Measurements from ENCODE around the gene DUSP22. TPM values are rescaled to one million over a fixed set of nuclear protein-coding genes. Genes with fewer than 3 reads are reported as not detected.

The DUSP22 gene
- total RNA-seq, 1 experiment from 2014 or later: 34.8 TPM

- Histone ChIP-seq H3K9me3 (ENCODE audit: control insufficient read depth, insufficient read depth, low read depth, low read length) (no peaks in the 10 kb centered on the region), H3K4me1 (ENCODE audit: control insufficient read depth, insufficient read depth, low read length) (no peaks in the 10 kb centered on the region), H3K4me3 (ENCODE audit: low read depth in 2 of 2, low read length in 2 of 2) (no peak overlapping the region), H3K36me3 (ENCODE audit: control insufficient read depth, insufficient read depth, low read length) (no peaks in the 10 kb centered on the region), H3K27me3 (ENCODE audit: control insufficient read depth, insufficient read depth, low read length) (no peaks in the 10 kb centered on the region; the same call in 1 of the 2 replicates), H3K27ac (ENCODE audit: low read length) (no peak overlapping the region)
- BruUV-seq (replicated peaks): no TSS peak
- intact Hi-C loops (cut with micrococcal nuclease; ENCODE audit: unreplicated experiment) (no loop called here), in situ Hi-C loops (cut with HindIII; ENCODE audit: low pct_unique_long_range_greater_than_20kb, low sequenced_read_pairs) (no loop called here)
- ATAC-seq (no peak), DNase-seq (ENCODE audit: low read depth, low spot score) (peak; percentile 15)
- CTCF ChIA-PET: no interaction called here
- TF ChIP-seq SIN3A (IDR thresholded peaks at IDR 0.05; ENCODE audit: borderline replicate concordance, insufficient read depth, low read depth, low read length) (no peak), REST (IDR thresholded peaks at IDR 0.05; ENCODE audit: insufficient read depth in 1 of 2, low read depth in 2 of 2, low read length in 1 of 2) (no peak), TCF7L2 (IDR thresholded peaks at IDR 0.05; ENCODE audit: low read depth, low read length) (no peak), POLR2AphosphoS5 (IDR thresholded peaks at IDR 0.05; ENCODE audit: low read depth, low read length) (no peak)
- TF ChIP-seq, protein P1, sequence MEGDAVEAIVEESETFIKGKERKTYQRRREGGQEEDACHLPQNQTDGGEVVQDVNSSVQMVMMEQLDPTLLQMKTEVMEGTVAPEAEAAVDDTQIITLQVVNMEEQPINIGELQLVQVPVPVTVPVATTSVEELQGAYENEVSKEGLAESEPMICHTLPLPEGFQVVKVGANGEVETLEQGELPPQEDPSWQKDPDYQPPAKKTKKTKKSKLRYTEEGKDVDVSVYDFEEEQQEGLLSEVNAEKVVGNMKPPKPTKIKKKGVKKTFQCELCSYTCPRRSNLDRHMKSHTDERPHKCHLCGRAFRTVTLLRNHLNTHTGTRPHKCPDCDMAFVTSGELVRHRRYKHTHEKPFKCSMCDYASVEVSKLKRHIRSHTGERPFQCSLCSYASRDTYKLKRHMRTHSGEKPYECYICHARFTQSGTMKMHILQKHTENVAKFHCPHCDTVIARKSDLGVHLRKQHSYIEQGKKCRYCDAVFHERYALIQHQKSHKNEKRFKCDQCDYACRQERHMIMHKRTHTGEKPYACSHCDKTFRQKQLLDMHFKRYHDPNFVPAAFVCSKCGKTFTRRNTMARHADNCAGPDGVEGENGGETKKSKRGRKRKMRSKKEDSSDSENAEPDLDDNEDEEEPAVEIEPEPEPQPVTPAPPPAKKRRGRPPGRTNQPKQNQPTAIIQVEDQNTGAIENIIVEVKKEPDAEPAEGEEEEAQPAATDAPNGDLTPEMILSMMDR (IDR thresholded peaks at IDR 0.05): no peak; the same call in 1 of the 2 replicates
- POLR2A ChIA-PET: no interaction called here
These were observed 97.3 kb downstream of the DUSP22 start for GRCh38 chr6:389622-390021.

- H3K4me3 ChIP-seq (ENCODE audit: low read depth in 2 of 2, low read length in 2 of 2): no peak overlapping the region
- POLR2A ChIA-PET: no interaction called here
- DNase-seq (ENCODE audit: low read depth, low spot score): no peak
- H3K36me3 ChIP-seq (ENCODE audit: control insufficient read depth, insufficient read depth, low read length): no peaks in the 10 kb centered on the region
- H3K27me3 ChIP-seq (ENCODE audit: control insufficient read depth, insufficient read depth, low read length): no peaks in the 10 kb centered on the region; the same call in 1 of the 2 replicates
- no peak for TF ChIP-seq SIN3A (IDR thresholded peaks at IDR 0.05; ENCODE audit: borderline replicate concordance, insufficient read depth, low read depth, low read length)
- TF ChIP-seq, protein P1 (IDR thresholded peaks at IDR 0.05): no peak
- no peak for TF ChIP-seq REST (IDR thresholded peaks at IDR 0.05; ENCODE audit: insufficient read depth in 1 of 2, low read depth in 2 of 2, low read length in 1 of 2)
- TF ChIP-seq TCF7L2 (IDR thresholded peaks at IDR 0.05; ENCODE audit: low read depth, low read length): no peak
- TF ChIP-seq POLR2AphosphoS5 (IDR thresholded peaks at IDR 0.05; ENCODE audit: low read depth, low read length): no peak
- BruUV-seq (replicated peaks): no TSS peak
- H3K4me1 ChIP-seq (ENCODE audit: control insufficient read depth, insufficient read depth, low read length): no peaks in the 10 kb centered on the region
- H3K27ac ChIP-seq (ENCODE audit: low read length): no peak overlapping the region
- H3K9me3 ChIP-seq (ENCODE audit: control insufficient read depth, insufficient read depth, low read depth, low read length): no peaks in the 10 kb centered on the region
- in situ Hi-C loops (cut with HindIII; ENCODE audit: low pct_unique_long_range_greater_than_20kb, low sequenced_read_pairs): no loop called here
- CTCF ChIA-PET: no interaction called here
- no peak for ATAC-seq
- intact Hi-C loops (cut with micrococcal nuclease; ENCODE audit: unreplicated experiment): no loop called here
These were observed 98.7 kb downstream of the DUSP22 start for GRCh38 chr6:390914-391558.
